Osteoblast (primary cell): ENCODE data around the gene SEPTIN5. TPM values are rescaled to one million over a fixed set of nuclear protein-coding genes. Genes with fewer than 3 reads are reported as not detected.
"Not testable (repeated sequence)": the region's sequence is repeated elsewhere in the genome, so short reads cannot be mapped to it uniquely, and the experiment has no call there.

Experiments used
- DNase-seq: peaks from one replicate; pipeline ENCODE4 v3.0.0; 2011; ENCODE audit warnings: low spot score, mixed read lengths; ENCODE audit not compliant: insufficient read length; ENCODE audit errors: missing footprints
- H2AFZ ChIP-seq: 2 replicates; pipeline ENCODE4 v1.6.0; 2011; ENCODE audit warnings: mild to moderate bottlenecking, low read length
- H3K27ac ChIP-seq: 2 replicates; pipeline ENCODE4 v1.5.1; 2011; ENCODE audit warnings: mild to moderate bottlenecking, low read depth, low read length, moderate library complexity
- H3K27me3 ChIP-seq: 2 replicates; pipeline ENCODE4 v1.6.0; 2012; ENCODE audit warnings: mild to moderate bottlenecking, control low read depth, inconsistent platforms, low read length, moderate library complexity; ENCODE audit not compliant: insufficient read depth
- H3K36me3 ChIP-seq: 2 replicates; pipeline ENCODE4 v1.5.1; 2011; ENCODE audit warnings: mild to moderate bottlenecking, low read length, control low read depth, moderate library complexity; ENCODE audit not compliant: insufficient read depth
- H3K4me1 ChIP-seq: 2 replicates; pipeline ENCODE4 v1.5.1; 2011; ENCODE audit warnings: mild to moderate bottlenecking, low read length, control low read depth, moderate library complexity; ENCODE audit not compliant: insufficient read depth
- H3K4me2 ChIP-seq: 2 replicates; pipeline ENCODE4 v1.6.0; 2011; ENCODE audit warnings: mild to moderate bottlenecking, low read length; ENCODE audit not compliant: insufficient read depth
- H3K4me3 ChIP-seq: fragments of 200-600 bp; sonication (generic); 3 replicates; pipeline ENCODE4 v1.5.1; 2012; ENCODE audit warnings: mild to moderate bottlenecking, low read length, inconsistent platforms; ENCODE audit not compliant: insufficient read depth
- H3K79me2 ChIP-seq: 2 replicates; pipeline ENCODE4 v1.6.0; 2012; ENCODE audit warnings: mild to moderate bottlenecking, low read length, control low read depth, inconsistent platforms; ENCODE audit not compliant: insufficient read depth
- H3K9me3 ChIP-seq: 2 replicates; pipeline ENCODE4 v1.5.1; 2011; ENCODE audit warnings: low read depth, low read length, control low read depth
- H4K20me1 ChIP-seq: 2 replicates; pipeline ENCODE4 v1.6.0; 2012; ENCODE audit warnings: mild to moderate bottlenecking, low read length, control low read depth; ENCODE audit not compliant: insufficient read depth
- total RNA-seq: library from RNA; depleted of rRNA; stranded (reverse); fragments of >200 nt; gene quantifications from 2 replicates; pipeline ENCODE4 v1.2.3, GENCODE V29; 2012
- TF ChIP-seq, protein P1 (sequence below): IDR thresholded peaks from 2 replicates; pipeline ENCODE4 v1.5.1; 2011; ENCODE audit warnings: mild to moderate bottlenecking, low read depth, low read length, moderate library complexity; ENCODE audit errors: extremely low read depth

The SEPTIN5 gene
- total RNA-seq, 1 donor, result 14.5 TPM

GRCh38 chr22:19723983-19724827, 9.9 kb downstream of the SEPTIN5 start:
- DNase-seq, result peak; percentile 73
- Histone ChIP-seq H3K36me3 (no peaks in the 10 kb centered on the region), H4K20me1 (peaks cover 8% of the 10 kb centered on the region), H3K27ac (no peak overlapping the region), H3K4me2 (no peak overlapping the region), H2AFZ (no peak overlapping the region), H3K9me3 (no peaks in the 10 kb centered on the region), H3K79me2 (no peaks in the 10 kb centered on the region), H3K4me1 (no peaks in the 10 kb centered on the region), H3K4me3 (no peak overlapping the region), H3K27me3 (no peaks in the 10 kb centered on the region)
- TF ChIP-seq, protein P1, sequence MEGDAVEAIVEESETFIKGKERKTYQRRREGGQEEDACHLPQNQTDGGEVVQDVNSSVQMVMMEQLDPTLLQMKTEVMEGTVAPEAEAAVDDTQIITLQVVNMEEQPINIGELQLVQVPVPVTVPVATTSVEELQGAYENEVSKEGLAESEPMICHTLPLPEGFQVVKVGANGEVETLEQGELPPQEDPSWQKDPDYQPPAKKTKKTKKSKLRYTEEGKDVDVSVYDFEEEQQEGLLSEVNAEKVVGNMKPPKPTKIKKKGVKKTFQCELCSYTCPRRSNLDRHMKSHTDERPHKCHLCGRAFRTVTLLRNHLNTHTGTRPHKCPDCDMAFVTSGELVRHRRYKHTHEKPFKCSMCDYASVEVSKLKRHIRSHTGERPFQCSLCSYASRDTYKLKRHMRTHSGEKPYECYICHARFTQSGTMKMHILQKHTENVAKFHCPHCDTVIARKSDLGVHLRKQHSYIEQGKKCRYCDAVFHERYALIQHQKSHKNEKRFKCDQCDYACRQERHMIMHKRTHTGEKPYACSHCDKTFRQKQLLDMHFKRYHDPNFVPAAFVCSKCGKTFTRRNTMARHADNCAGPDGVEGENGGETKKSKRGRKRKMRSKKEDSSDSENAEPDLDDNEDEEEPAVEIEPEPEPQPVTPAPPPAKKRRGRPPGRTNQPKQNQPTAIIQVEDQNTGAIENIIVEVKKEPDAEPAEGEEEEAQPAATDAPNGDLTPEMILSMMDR, result no peak

GRCh38 chr22:19724927-19725661, 10.8 kb downstream of the SEPTIN5 start:
- Histone ChIP-seq H3K36me3 (no peaks in the 10 kb centered on the region), H3K9me3 (no peaks in the 10 kb centered on the region), H2AFZ (no peak overlapping the region), H3K27ac (no peak overlapping the region), H3K27me3 (no peaks in the 10 kb centered on the region), H3K79me2 (no peaks in the 10 kb centered on the region), H3K4me3 (no peak overlapping the region), H3K4me2 (no peak overlapping the region), H3K4me1 (no peaks in the 10 kb centered on the region), H4K20me1 (no peaks in the 10 kb centered on the region)
- TF ChIP-seq, protein P1, result no peak
- no peak for DNase-seq

- not testable (repeated sequence) for H3K36me3 ChIP-seq, H3K4me1 ChIP-seq, DNase-seq, H3K9me3 ChIP-seq, H3K4me2 ChIP-seq, H2AFZ ChIP-seq, H3K4me3 ChIP-seq, H4K20me1 ChIP-seq, H3K27ac ChIP-seq, H3K27me3 ChIP-seq, H3K79me2 ChIP-seq
These were observed 11.9 kb downstream of the SEPTIN5 start for GRCh38 chr22:19726064-19726788.

- H3K4me2 ChIP-seq, result no peak overlapping the region
- no peaks in the 10 kb centered on the region for H3K36me3 ChIP-seq
- H3K27me3 ChIP-seq, result no peaks in the 10 kb centered on the region
- H3K4me1 ChIP-seq, result no peaks in the 10 kb centered on the region
- H4K20me1 ChIP-seq, result no peaks in the 10 kb centered on the region
- TF ChIP-seq, protein P1, result no peak
- H3K4me3 ChIP-seq, result no peak overlapping the region
- no peak for DNase-seq
- H2AFZ ChIP-seq, result no peak overlapping the region
- H3K9me3 ChIP-seq, result no peaks in the 10 kb centered on the region
- H3K27ac ChIP-seq, result no peak overlapping the region
- H3K79me2 ChIP-seq, result no peaks in the 10 kb centered on the region
These were observed 13.2 kb downstream of the SEPTIN5 start for GRCh38 chr22:19727310-19728150.
